Panc1 (cell line): ENCODE measurements around the gene PDZD2. TPM values are rescaled to one million over a fixed set of nuclear protein-coding genes. Genes with fewer than 3 reads are reported as not detected.

ENCODE experiments used
- ATAC-seq: fragments of 200-7000 bp; cut with Tn5 transposase; 2 replicates; pipeline ENCODE4 v1.9.1; 2020; ENCODE audit warnings: mild to moderate bottlenecking, moderate library complexity
- BruUV-seq: library from RNA; stranded (reverse); fragments of 400-500 nt; replicated peaks from 2 replicates; lab custom pipeline; 2021; lab: Mats Ljungman, UMichigan
- CTCF ChIA-PET: fragments of 300-600 bp; sonication (Branson Sonifier 250); formaldehyde crosslinking; loops from one replicate; lab custom pipeline; 2022; ENCODE audit warnings: antibody characterized with exemption; lab: Charles Lee
- POLR2A ChIA-PET: fragments of 300-600 bp; sonication (Branson Sonifier 250); formaldehyde crosslinking; loops from one replicate; lab custom pipeline; 2022; ENCODE audit warnings: antibody characterized with exemption; lab: Charles Lee
- DNase-seq: peaks from one replicate; pipeline ENCODE4 v3.0.0-alpha.2; 2010; ENCODE audit warnings: low read depth, low spot score
- H3K27ac ChIP-seq: 2 replicates; pipeline ENCODE4 v1.5.1; 2011; ENCODE audit warnings: mild to moderate bottlenecking, low read length, inconsistent platforms
- H3K27me3 ChIP-seq: fragments of 200-500 bp; sonication (Bioruptor generic); 2 replicates; pipeline ENCODE4 v1.6.0; 2014; ENCODE audit warnings: low read length, inconsistent platforms; ENCODE audit not compliant: control insufficient read depth, insufficient read depth
- H3K36me3 ChIP-seq: fragments of 200-500 bp; sonication (Bioruptor generic); 2 replicates; pipeline ENCODE4 v1.5.1; 2014; ENCODE audit warnings: inconsistent platforms, mild to moderate bottlenecking, low read length, moderate library complexity; ENCODE audit not compliant: control insufficient read depth, insufficient read depth
- H3K4me1 ChIP-seq: 2 replicates; pipeline ENCODE4 v1.5.1; 2011; ENCODE audit warnings: inconsistent platforms, mild to moderate bottlenecking, low read length, moderate library complexity; ENCODE audit not compliant: control insufficient read depth, insufficient read depth
- H3K4me3 ChIP-seq, 2 experiments: 2 replicates each; pipeline ENCODE4 v1.5.1; 2011 to 2012; ENCODE audit warnings: low read depth in 2 of 2, low read length in 2 of 2, mild to moderate bottlenecking in 2 of 2, inconsistent platforms in 1 of 2, moderate library complexity in 1 of 2
- H3K9me3 ChIP-seq: fragments of 200-500 bp; sonication (Bioruptor generic); 2 replicates; pipeline ENCODE4 v1.5.1; 2014; ENCODE audit warnings: low read depth, mild to moderate bottlenecking, inconsistent platforms, low read length, moderate library complexity; ENCODE audit not compliant: control insufficient read depth, insufficient read depth
- CTCF ChIP-seq: fragments of 450-650 bp; IDR thresholded peaks from 2 replicates; pipeline ENCODE4 v1.5.1; 2017; ENCODE audit warnings: mild to moderate bottlenecking
- POLR2AphosphoS5 ChIP-seq: IDR thresholded peaks from 2 replicates; pipeline ENCODE4 v1.6.1; 2012; ENCODE audit warnings: mild to moderate bottlenecking, low read depth, low read length, moderate library complexity
- REST ChIP-seq, 2 experiments: IDR thresholded peaks; 2 replicates each; pipeline ENCODE4 v1.6.1; 2011 to 2012; ENCODE audit warnings: low read depth in 2 of 2, control low read depth in 1 of 2, low read length in 1 of 2, mild to moderate bottlenecking in 1 of 2, moderate library complexity in 1 of 2; ENCODE audit not compliant: insufficient read depth in 1 of 2
- SIN3A ChIP-seq: IDR thresholded peaks from 2 replicates; pipeline ENCODE4 v1.6.1; 2012; ENCODE audit warnings: low read depth, mild to moderate bottlenecking, low read length, moderate library complexity, borderline replicate concordance; ENCODE audit not compliant: insufficient read depth
- TCF7L2 ChIP-seq: IDR thresholded peaks from 2 replicates; pipeline ENCODE4 v1.6.1; 2011; ENCODE audit warnings: mild to moderate bottlenecking, low read depth, low read length, inconsistent platforms
- in situ Hi-C: cut with HindIII; loops from 2 replicates; pipeline ENCODE4 v1.10.0; 2016; ENCODE audit warnings: low sequenced_read_pairs, low pct_unique_long_range_greater_than_20kb
- intact Hi-C: fragments of 100-400 bp; cut with micrococcal nuclease; formaldehyde crosslinking; loops from one replicate; pipeline ENCODE4 v1.10.0; 2022; ENCODE audit not compliant: unreplicated experiment
- total RNA-seq: library from RNA; stranded (reverse); gene quantifications from one replicate; pipeline ENCODE4 v1.2.1, GENCODE V29; 2021; ENCODE audit not compliant: unreplicated experiment

Gene PDZD2
- total RNA-seq, 1 experiment from 2014 or later = 0.10 TPM

GRCh38 chr5:31620026-31620425 lies 18.9 kb upstream of the PDZD2 start:
- POLR2A ChIA-PET = no interaction called here
- in situ Hi-C loops (no loop called here), intact Hi-C loops (no loop called here)
- CTCF ChIA-PET = no interaction called here
- H3K27me3 ChIP-seq = no peaks in the 10 kb centered on the region; the same call in 1 of the 2 replicates
- no peaks in the 10 kb centered on the region for H3K36me3 ChIP-seq
- no peak for DNase-seq
- no peak overlapping the region for H3K27ac ChIP-seq
- H3K9me3 ChIP-seq = no peaks in the 10 kb centered on the region
- no peaks in the 10 kb centered on the region; the same call in 1 of the 2 replicates for H3K4me1 ChIP-seq
- TF ChIP-seq SIN3A (no peak), CTCF (no peak), TCF7L2 (no peak), REST (IDR thresholded peaks at IDR 0.05; ENCODE audit: insufficient read depth in 1 of 2, low read depth in 2 of 2, low read length in 1 of 2) (no peak), POLR2AphosphoS5 (no peak)
- no peak for ATAC-seq
- BruUV-seq = no TSS peak
- H3K4me3 ChIP-seq = no peak overlapping the region

GRCh38 chr5:31623249-31623648 lies 15.7 kb upstream of the PDZD2 start:
- H3K36me3 ChIP-seq = no peaks in the 10 kb centered on the region
- DNase-seq (no peak), ATAC-seq (no peak)
- peaks cover 5% of the 10 kb centered on the region for H3K27me3 ChIP-seq
- no peak overlapping the region for H3K27ac ChIP-seq
- no TSS peak for BruUV-seq
- no peaks in the 10 kb centered on the region for H3K9me3 ChIP-seq
- intact Hi-C loops = no loop called here
- no peak overlapping the region for H3K4me3 ChIP-seq
- in situ Hi-C loops = no loop called here
- TF ChIP-seq TCF7L2 (no peak), POLR2AphosphoS5 (no peak), CTCF (no peak), REST (IDR thresholded peaks at IDR 0.05; ENCODE audit: insufficient read depth in 1 of 2, low read depth in 2 of 2, low read length in 1 of 2) (no peak), SIN3A (no peak)
- no peaks in the 10 kb centered on the region; the same call in 1 of the 2 replicates for H3K4me1 ChIP-seq
- CTCF ChIA-PET = no interaction called here
- POLR2A ChIA-PET = no interaction called here
